Activated T-cell treated with anti-CD3 and anti-CD28 coated beads for 24 hours (primary cell): ENCODE measurements around the gene SCAMP4.
A peak's percentile ranks its signal among the peaks of the same experiment; 100 is the strongest.

Experiments used
- DNase-seq: peaks from one replicate; pipeline ENCODE4 v3.0.0-alpha.2; 2020; ENCODE audit warnings: low read depth

SCAMP4 gene

GRCh38 chr19:1905110-1905862 is at the start of gene SCAMP4, which contains the start of gene ADAT3:
TSS of gene SCAMP4 (plus strand) at chr19:1905399. CDS start at chr19:1915020, 9,621 bp downstream.
TSS of gene ADAT3 (plus strand) at chr19:1905399. CDS start at chr19:1912048, 6,649 bp downstream.
- peak; percentile 98 for DNase-seq

GRCh38 chr19:1855828-1856255 is 49.4 kb upstream of the SCAMP4 start:
- DNase-seq = no peak

- no peak for DNase-seq
These were observed 48.9 kb upstream of the SCAMP4 start for GRCh38 chr19:1856345-1856697.

- no peak for DNase-seq
These were observed 48.2 kb upstream of the SCAMP4 start for GRCh38 chr19:1856698-1857603.

GRCh38 chr19:1857648-1858326 is 47.4 kb upstream of the SCAMP4 start:
- no peak for DNase-seq

- no peak for DNase-seq
These were observed 46.7 kb upstream of the SCAMP4 start for GRCh38 chr19:1858412-1859081.

GRCh38 chr19:1859331-1859781 is 45.8 kb upstream of the SCAMP4 start:
- no peak for DNase-seq

- no peak for DNase-seq
These were observed 45.0 kb upstream of the SCAMP4 start for GRCh38 chr19:1860042-1860775.

GRCh38 chr19:1860821-1861598 is 44.2 kb upstream of the SCAMP4 start:
- no peak for DNase-seq

GRCh38 chr19:1861599-1862031 is 43.6 kb upstream of the SCAMP4 start:
- DNase-seq = no peak

GRCh38 chr19:1862068-1862423 is 43.2 kb upstream of the SCAMP4 start:
- no peak for DNase-seq

GRCh38 chr19:1862424-1863327 is 42.5 kb upstream of the SCAMP4 start:
- no peak for DNase-seq

- DNase-seq = no peak
These were observed 41.9 kb upstream of the SCAMP4 start, which contains the start of gene KLF16 for GRCh38 chr19:1863328-1863637. TSS of gene KLF16 (minus strand) at chr19:1863579. CDS start at chr19:1863497, 82 bp downstream.

GRCh38 chr19:1863638-1864479 is 41.3 kb upstream of the SCAMP4 start:
- DNase-seq = peak; percentile 92

- no peak for DNase-seq
These were observed 40.6 kb upstream of the SCAMP4 start for GRCh38 chr19:1864480-1865171.

- DNase-seq = no peak
These were observed 39.8 kb upstream of the SCAMP4 start for GRCh38 chr19:1865172-1866010.
